Medulla oblongata (tissue), 1 donor: ENCODE results near the gene UBE2QL1.

Experiments
- DNase-seq: peaks from one replicate; pipeline ENCODE4 v3.0.0-alpha.2; 2015; ENCODE audit errors: extremely low spot score

The UBE2QL1 gene

GRCh38 chr5:6455571-6456200, 7.0 kb downstream of the UBE2QL1 start:
- DNase-seq, result no peak

GRCh38 chr5:6456766-6457370, 8.2 kb downstream of the UBE2QL1 start:
- DNase-seq, result no peak

- no peak for DNase-seq
These were observed 8.9 kb downstream of the UBE2QL1 start for GRCh38 chr5:6457592-6457991.

GRCh38 chr5:6458833-6459232, 10.2 kb downstream of the UBE2QL1 start:
- no peak for DNase-seq

- no peak for DNase-seq
These were observed 11.2 kb downstream of the UBE2QL1 start for GRCh38 chr5:6459896-6460295.

GRCh38 chr5:6461006-6461405, 12.3 kb downstream of the UBE2QL1 start:
- no peak for DNase-seq

GRCh38 chr5:6461793-6462650, 13.4 kb downstream of the UBE2QL1 start:
- DNase-seq, result no peak

- DNase-seq, result no peak
These were observed 14.0 kb downstream of the UBE2QL1 start for GRCh38 chr5:6462671-6463070.

GRCh38 chr5:6464441-6464840, 15.8 kb downstream of the UBE2QL1 start:
- no peak for DNase-seq

- no peak for DNase-seq
These were observed 17.5 kb downstream of the UBE2QL1 start for GRCh38 chr5:6465831-6466790.

- no peak for DNase-seq
These were observed 18.4 kb downstream of the UBE2QL1 start for GRCh38 chr5:6466975-6467567.

GRCh38 chr5:6467591-6467990, 18.9 kb downstream of the UBE2QL1 start:
- no peak for DNase-seq

GRCh38 chr5:6468104-6468503, 19.4 kb downstream of the UBE2QL1 start:
- DNase-seq, result no peak

- no peak for DNase-seq
These were observed 20.2 kb downstream of the UBE2QL1 start for GRCh38 chr5:6468870-6469269.

GRCh38 chr5:6469836-6470235, 21.2 kb downstream of the UBE2QL1 start:
- DNase-seq, result no peak

- DNase-seq, result no peak
These were observed 22.0 kb downstream of the UBE2QL1 start for GRCh38 chr5:6470672-6471071.

- DNase-seq, result no peak
These were observed 22.6 kb downstream of the UBE2QL1 start for GRCh38 chr5:6471252-6471651.

- DNase-seq, result no peak
These were observed 24.1 kb downstream of the UBE2QL1 start for GRCh38 chr5:6472792-6473191.

- DNase-seq, result no peak
These were observed 24.6 kb downstream of the UBE2QL1 start for GRCh38 chr5:6473284-6473683.

GRCh38 chr5:6475626-6476312, 27.1 kb downstream of the UBE2QL1 start:
- no peak for DNase-seq

- no peak for DNase-seq
These were observed 27.6 kb downstream of the UBE2QL1 start for GRCh38 chr5:6476313-6476661.
